ENCODE data around the gene NPAS1.
"Not testable (repeated sequence)": the region's sequence is repeated elsewhere in the genome, so short reads cannot be mapped to it uniquely, and the experiment has no call there.

The NPAS1 gene

DNA sequence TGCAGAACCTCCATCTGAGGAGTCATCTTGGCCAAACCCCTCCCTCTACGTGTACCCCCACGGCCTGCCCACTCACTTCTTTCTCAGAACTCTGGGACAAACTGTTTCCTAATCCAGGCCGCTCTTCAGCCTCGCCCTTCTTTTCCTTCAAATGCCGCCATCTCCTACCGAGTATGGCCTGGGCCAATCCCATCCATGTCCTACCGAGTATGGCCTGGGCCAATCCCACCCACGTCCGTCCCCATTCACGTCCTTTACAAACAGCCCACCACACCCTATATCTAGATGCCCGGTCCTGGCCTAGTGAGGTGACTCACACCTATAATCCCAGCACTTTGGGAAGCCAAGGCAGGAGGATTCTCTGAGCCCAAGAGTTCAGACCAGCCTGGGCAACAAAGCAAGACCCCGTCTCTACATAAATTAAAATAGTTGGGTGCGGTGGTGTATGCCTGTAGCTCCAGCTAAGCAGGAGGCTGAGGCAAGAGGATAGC is 27.7 kb downstream of the NPAS1 start:
- DNase-seq, result no peak

GRCh38 chr19:47047763-47048405 is 28.2 kb downstream of the NPAS1 start:
- peak; percentile 80 to 82 for DNase-seq

- DNase-seq, result no peak
Measured at GRCh38 chr19:47049307-47049700, 29.7 kb downstream of the NPAS1 start.

GRCh38 chr19:47050562-47050961 is 30.9 kb downstream of the NPAS1 start:
- not testable (repeated sequence) for DNase-seq

GRCh38 chr19:47056411-47056810 is 36.8 kb downstream of the NPAS1 start:
- no peak for DNase-seq

DNA sequence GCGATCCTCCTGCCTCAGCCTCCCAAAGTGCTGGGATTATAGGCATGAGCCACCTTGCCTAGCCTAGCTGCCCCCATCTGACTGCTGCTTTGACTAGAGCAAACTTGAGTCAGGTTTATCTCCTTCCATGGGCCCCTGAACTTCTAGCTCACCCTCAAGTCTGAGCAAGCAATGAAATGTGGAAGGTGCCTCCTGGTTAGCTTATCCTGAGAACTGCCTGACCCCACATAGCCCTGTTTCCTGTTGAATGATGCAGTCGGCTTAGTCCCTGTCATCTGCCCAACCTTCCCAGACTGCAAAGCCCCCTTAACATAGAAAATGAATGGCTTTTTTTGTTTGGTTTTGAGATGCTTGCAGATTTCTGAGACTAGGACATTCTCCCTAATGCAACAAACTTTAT is 37.7 kb downstream of the NPAS1 start:
- no peak for DNase-seq

GRCh38 chr19:47058621-47059022 is 39.0 kb downstream of the NPAS1 start:
- DNase-seq, result no peak

DNA sequence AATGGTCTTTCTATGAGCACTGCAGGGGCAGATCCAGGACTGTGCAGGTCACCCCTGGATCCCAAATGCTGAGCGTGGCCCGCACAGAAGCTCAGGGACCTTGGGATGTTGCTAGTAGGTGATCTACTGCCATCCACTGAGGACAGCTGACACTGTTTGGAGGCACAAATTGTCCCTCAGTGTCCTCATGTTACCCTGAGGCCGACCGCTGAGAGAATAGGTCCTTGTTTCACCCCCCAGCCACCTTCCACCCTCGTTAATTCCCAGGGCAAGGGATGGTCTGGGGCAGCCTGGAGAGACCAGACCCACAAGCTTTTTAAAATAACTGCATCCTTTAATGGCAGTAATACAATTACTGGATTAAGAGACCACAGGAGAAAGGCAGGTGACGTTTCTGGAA is 44.2 kb downstream of the NPAS1 start:
- DNase-seq, result no peak

- no peak for DNase-seq
Measured at GRCh38 chr19:47065242-47065641, 45.6 kb downstream of the NPAS1 start.

- DNase-seq, result no peak
Measured at GRCh38 chr19:47066376-47067214, 47.0 kb downstream of the NPAS1 start.

- no peak for DNase-seq
Measured at GRCh38 chr19:47067215-47067847, 47.7 kb downstream of the NPAS1 start.

DNA sequence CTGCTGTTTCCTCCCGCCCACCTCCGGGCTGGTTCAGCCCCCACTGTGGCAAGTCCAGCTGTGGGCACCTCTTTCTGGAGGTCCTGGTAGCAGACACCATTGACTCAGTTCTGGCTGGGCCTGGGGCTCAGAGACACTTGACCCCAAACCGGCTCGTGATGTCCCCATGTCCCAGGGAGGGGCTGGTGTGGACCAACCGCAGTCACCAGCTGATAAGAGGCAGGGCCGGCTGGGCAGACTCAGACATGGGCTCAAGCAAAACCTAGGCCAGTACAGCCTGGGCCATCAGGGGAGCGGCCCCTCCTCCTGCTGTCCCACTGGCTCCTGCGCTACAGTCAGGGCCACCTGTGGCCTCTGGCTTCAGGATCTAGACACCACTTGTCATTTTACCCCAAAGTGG is 48.6 kb downstream of the NPAS1 start:
- no peak for DNase-seq

DNA sequence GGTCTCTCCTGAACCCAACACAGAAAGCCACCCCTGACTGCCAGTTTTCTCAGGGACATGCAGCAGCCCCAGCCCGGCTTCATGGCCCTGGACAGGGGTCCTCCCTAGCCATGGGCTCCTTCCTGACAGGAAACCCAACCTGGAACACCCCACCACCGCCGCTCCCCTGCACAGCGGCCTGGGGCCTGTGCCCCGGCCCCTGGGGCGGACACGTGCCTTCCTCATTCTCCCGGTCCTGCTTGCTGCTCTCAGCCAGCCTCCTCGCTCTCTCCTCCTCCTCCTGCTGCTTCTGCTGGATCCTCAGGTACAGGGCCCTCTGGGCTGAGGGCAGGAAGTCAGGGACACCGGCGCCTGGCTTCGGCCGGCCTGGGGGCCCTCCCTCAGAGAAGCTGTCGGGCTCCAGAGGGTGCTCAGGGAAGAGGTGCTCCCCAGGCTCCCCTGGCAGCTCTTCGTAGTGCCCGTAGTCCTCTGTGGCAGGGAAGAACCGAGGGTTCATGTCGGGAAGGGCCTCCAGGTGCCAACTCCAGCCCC is 49.3 kb downstream of the NPAS1 start:
- no peak for DNase-seq

- DNase-seq, result no peak
Measured at GRCh38 chr19:47069795-47070194, 50.2 kb downstream of the NPAS1 start.

DNA sequence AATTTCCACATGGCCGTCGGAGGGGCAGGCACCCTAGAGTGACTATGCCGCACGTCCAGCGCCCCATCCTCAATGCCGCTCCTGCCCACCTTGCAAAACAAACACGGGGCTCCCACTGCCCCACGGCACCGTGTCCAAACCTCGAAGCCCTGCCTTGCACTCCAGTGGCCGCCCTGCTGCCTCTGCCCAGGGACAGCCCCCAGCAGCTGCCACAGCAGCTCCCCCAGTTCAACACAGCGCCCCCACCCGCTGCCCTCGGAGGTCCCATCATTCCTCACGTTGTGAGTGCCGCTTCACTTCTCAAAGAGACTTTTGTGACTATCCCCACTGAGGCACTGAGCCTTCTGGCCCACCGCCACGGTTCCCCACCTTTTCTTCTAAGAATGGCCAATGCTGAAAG is 51.1 kb downstream of the NPAS1 start:
- no peak for DNase-seq

GRCh38 chr19:47071731-47072130 is 52.1 kb downstream of the NPAS1 start:
- no peak for DNase-seq

DNA sequence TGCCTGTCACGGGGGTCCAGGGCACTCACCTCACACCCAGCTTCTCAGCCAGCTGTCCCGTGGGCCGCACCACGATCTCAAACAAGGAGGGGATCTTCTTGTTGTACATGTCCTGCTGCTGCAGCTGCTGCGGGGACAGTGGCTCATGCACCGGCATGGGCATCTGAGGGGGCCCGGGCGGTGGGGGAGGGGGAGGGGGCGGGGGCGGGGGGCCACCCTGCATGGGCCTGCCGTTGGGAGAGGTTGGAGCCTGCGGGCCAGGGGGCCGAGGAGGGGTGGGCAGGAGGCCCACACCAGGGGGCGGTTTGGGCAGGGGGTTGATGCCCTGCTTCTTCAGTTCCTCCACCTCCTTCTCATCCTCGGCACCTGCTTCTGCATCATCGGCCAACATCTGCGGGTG is 52.7 kb downstream of the NPAS1 start:
- no peak for DNase-seq

- no peak for DNase-seq
Measured at GRCh38 chr19:47073574-47073973, 53.9 kb downstream of the NPAS1 start.

DNA sequence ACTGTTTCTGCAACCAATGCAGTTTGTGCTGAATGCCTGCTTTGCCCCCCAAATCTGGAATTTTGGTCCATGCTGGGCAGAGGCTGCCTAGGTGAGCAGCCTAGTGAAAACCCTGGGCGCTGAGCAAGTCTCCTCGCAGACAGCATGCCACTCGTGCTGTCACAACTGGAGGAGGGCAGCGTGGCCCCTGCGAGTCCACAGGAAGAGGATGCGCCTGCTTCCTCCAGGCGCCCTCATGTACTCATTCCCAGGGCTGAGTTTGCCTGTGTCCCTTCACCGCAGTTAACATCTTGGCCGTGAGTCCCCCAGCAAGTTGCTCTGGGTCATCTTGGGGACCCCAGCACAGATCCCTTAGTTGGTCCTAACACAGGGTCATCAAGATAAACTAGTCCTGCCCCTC is 55.0 kb downstream of the NPAS1 start:
- DNase-seq, result no peak

DNA sequence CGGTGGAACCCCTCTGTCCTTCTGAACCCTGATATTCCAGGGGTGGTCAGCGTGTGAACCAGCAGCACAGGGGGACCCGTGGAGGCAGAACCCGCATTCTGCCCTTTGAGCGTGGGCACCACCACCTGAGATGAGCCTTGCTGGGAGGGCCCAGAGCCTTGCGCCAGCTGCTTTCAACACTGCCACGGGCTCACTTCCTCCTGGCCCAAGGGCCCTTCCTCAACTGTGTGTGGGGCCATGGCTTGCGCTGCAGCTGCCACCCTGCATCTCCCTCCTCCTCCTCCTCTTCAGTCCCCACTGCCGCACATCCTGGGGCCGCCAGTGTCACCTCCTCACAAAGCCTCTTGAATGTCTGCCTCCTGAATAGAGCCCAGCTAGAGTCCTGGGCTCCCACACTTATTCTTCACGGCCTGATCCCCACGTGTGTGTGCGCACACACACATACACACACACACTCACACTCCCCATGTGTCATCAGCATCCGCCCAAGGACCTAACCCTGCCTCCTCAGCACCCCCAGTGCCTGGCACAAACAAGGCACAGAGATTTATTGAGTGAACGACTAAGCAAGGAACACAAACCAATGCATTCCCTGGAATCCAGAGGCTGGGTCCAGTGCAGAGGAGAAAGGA is 55.7 kb downstream of the NPAS1 start:
- peak in 1 of 2 donors; percentile 26 for DNase-seq

DNA sequence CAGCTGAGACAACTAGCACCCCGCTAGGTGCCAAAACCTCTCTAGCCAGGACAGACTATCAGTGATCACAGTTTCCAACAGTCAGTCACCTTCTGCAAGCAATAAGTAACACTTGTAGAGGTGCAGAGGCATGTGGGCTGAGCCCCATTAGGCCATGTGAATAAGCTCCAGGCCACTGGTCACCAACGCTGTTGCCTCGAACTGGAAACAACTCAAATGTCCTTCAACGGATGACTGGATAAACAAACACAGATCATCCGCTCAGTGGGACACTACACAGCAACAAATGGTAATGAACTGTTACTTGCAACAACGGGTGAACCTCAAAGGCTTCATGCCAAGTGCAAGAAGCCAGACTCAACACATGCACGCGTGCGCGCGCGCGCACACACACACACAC is 56.3 kb downstream of the NPAS1 start:
- DNase-seq, result no peak

DNA sequence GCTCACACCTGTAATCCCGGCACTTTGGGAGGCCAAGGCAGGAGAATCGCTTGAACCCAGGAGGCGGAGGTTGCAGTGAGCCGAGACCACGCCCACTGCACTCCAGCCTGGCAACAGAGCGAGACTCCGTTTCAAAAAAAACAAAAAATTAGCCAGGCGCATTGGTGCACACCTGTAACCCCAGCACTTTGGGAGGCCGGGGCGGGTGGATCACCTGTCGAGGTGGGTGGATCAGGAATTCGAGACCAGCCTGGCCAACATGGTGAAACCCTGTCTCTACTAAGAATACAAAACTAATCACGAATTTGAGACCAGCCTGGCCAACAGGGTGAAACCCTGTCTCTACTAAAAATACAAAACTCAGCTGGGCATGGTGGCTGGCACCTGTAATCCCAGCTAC is 58.7 kb downstream of the NPAS1 start:
- DNase-seq, result not testable (repeated sequence)

- DNase-seq, result no peak
Measured at GRCh38 chr19:47081095-47081494, 61.5 kb downstream of the NPAS1 start.
